Measurements from ENCODE around the gene SEMA5B.

SEMA5B gene

GRCh38 chr3:122882361-122882947, 145.1 kb downstream of the SEMA5B start:
- no peak for DNase-seq

GRCh38 chr3:122880624-122881023, 146.9 kb downstream of the SEMA5B start:
- DNase-seq = no peak

GRCh38 chr3:122880173-122880572, 147.4 kb downstream of the SEMA5B start:
- DNase-seq = no peak

- DNase-seq = no peak
These were observed 151.9 kb downstream of the SEMA5B start for GRCh38 chr3:122875547-122876127.

GRCh38 chr3:122873741-122874515, 153.6 kb downstream of the SEMA5B start:
- DNase-seq = no peak

GRCh38 chr3:122868322-122868721, 159.2 kb downstream of the SEMA5B start:
- DNase-seq = no peak

GRCh38 chr3:122864498-122864897, 163.1 kb downstream of the SEMA5B start:
- no peak for DNase-seq

- no peak for DNase-seq
These were observed 165.2 kb downstream of the SEMA5B start for GRCh38 chr3:122862381-122862780.
